SK-N-SH (cell line): ENCODE measurements around the gene PPP1R16B. TPM values are rescaled to one million over a fixed set of nuclear protein-coding genes. Genes with fewer than 3 reads are reported as not detected.

Source experiments
- CTCF ChIA-PET: fragments of 300-600, 350-600 bp; formaldehyde crosslinking; extraction: SDS; loops from one replicate; lab custom pipeline; 2021; lab: Yijun Ruan, JAX
- POLR2A ChIA-PET: fragments of 350-600 bp; sonication (Branson Sonifier 250); formaldehyde crosslinking; extraction: SDS; loops from one replicate; lab custom pipeline; 2020; ENCODE audit warnings: antibody characterized with exemption, inconsistent platforms; lab: Yijun Ruan, JAX
- DNase-seq: peaks from one replicate; pipeline ENCODE4 v3.0.0; 2012
- H2AFZ ChIP-seq: fragments of 200-600 bp; sonication (generic); 2 replicates; pipeline ENCODE4 v1.8.1; 2016; ENCODE audit warnings: antibody characterized with exemption, mild to moderate bottlenecking, low read depth
- H3F3A ChIP-seq: fragments of 200-600 bp; sonication (generic); replicated peaks from 2 replicates; pipeline ENCODE3; 2016; ENCODE audit warnings: antibody characterized with exemption, mild to moderate bottlenecking; ENCODE audit not compliant: insufficient read depth
- H3K27ac ChIP-seq, 2 experiments: fragments of 200-500 bp in 1 of 2; fragments of 200-600 bp in 1 of 2; sonication (Bioruptor generic) in 1 of 2; sonication (generic), shearing (Covaris generic) in 1 of 2; 2 replicates each; pipeline versions ENCODE4 v1.5.1 to v1.6.1; 2014 to 2016; ENCODE audit warnings: low read depth in 2 of 2, inconsistent platforms in 1 of 2, low read length in 1 of 2, mild to moderate bottlenecking in 1 of 2, mixed read lengths in 1 of 2
- H3K27me3 ChIP-seq: fragments of 200-600 bp; sonication (generic), shearing (Covaris generic); 2 replicates; pipeline ENCODE4 v1.6.1; 2016; ENCODE audit warnings: mixed run types; ENCODE audit not compliant: insufficient read depth
- H3K36me3 ChIP-seq, 2 experiments: fragments of 200-500 bp in 1 of 2; fragments of 200-600 bp in 1 of 2; sonication (Bioruptor generic) in 1 of 2; sonication (generic) in 1 of 2; replicated peaks in 1 of 2; 2 replicates each; pipeline versions ENCODE3 to v1.5.1; 2014 to 2016; ENCODE audit warnings: low read length in 1 of 2, mild to moderate bottlenecking in 1 of 2; ENCODE audit not compliant: insufficient read depth in 2 of 2, control insufficient read depth in 1 of 2
- H3K4me1 ChIP-seq, 2 experiments: fragments of 200-500 bp in 1 of 2; fragments of 200-600 bp in 1 of 2; sonication (Bioruptor generic) in 1 of 2; sonication (generic), shearing (Covaris generic) in 1 of 2; 2 replicates each; pipeline versions ENCODE4 v1.5.1 to v1.6.1; 2014 to 2016; ENCODE audit warnings: low read depth in 1 of 2, low read length in 1 of 2, mixed run types in 1 of 2; ENCODE audit not compliant: insufficient read depth in 2 of 2, control insufficient read depth in 1 of 2
- H3K4me2 ChIP-seq: fragments of 200-600 bp; sonication (generic), shearing (Covaris generic); 2 replicates; pipeline ENCODE4 v1.6.1; 2017; ENCODE audit warnings: mixed run types
- H3K4me3 ChIP-seq, 2 experiments: fragments of 200-500 bp in 1 of 2; fragments of 200-600 bp in 1 of 2; sonication (Bioruptor generic) in 1 of 2; sonication (generic), shearing (Covaris generic) in 1 of 2; 2 replicates each; pipeline versions ENCODE4 v1.5.1 to v1.8.1; 2014 to 2016; ENCODE audit warnings: low read depth in 2 of 2, inconsistent platforms in 1 of 2, low read length in 1 of 2, mild to moderate bottlenecking in 1 of 2, mixed read lengths in 1 of 2, moderate library complexity in 1 of 2
- H3K79me2 ChIP-seq: fragments of 200-600 bp; sonication (generic); 2 replicates; pipeline ENCODE4 v1.8.1; 2017; ENCODE audit warnings: mild to moderate bottlenecking; ENCODE audit not compliant: insufficient read depth
- H3K9ac ChIP-seq: fragments of 200-600 bp; sonication (generic); 2 replicates; pipeline ENCODE4 v1.6.1; 2017; ENCODE audit warnings: mixed run types
- H3K9me2 ChIP-seq: fragments of 200-600 bp; sonication (generic); 2 replicates; pipeline ENCODE4 v1.6.1; 2017; ENCODE audit warnings: mixed run types
- H3K9me3 ChIP-seq: fragments of 200-600 bp; sonication (generic); 2 replicates; pipeline ENCODE4 v1.6.1; 2017; ENCODE audit warnings: mixed run types, mild to moderate bottlenecking, moderate library complexity
- H4K20me1 ChIP-seq: fragments of 200-600 bp; sonication (generic); 2 replicates; pipeline ENCODE4 v1.6.1; 2017; ENCODE audit warnings: mild to moderate bottlenecking, mixed run types; ENCODE audit not compliant: insufficient read depth
- EP300 ChIP-seq, 2 experiments: IDR thresholded peaks; 2 replicates each; pipeline versions ENCODE4 v1.4.0 to v1.6.1; 2012; ENCODE audit warnings: borderline replicate concordance in 1 of 2, low read depth in 1 of 2, low read length in 1 of 2
- EZH2phosphoT487 ChIP-seq: fragments of 200-600 bp; sonication (generic); IDR thresholded peaks from 2 replicates; pipeline ENCODE4 v1.6.1; 2017; ENCODE audit warnings: low read depth, mixed run types, mild to moderate bottlenecking, antibody characterized with exemption, moderate library complexity, borderline replicate concordance
- FOSL2 ChIP-seq: IDR thresholded peaks from 2 replicates; pipeline ENCODE4 v1.4.0; 2012; ENCODE audit warnings: low read depth, mild to moderate bottlenecking, moderate library complexity, borderline replicate concordance
- GABPA ChIP-seq: IDR thresholded peaks from 2 replicates; pipeline ENCODE4 v1.4.0; 2012; ENCODE audit warnings: low read depth, mild to moderate bottlenecking
- GATA2 ChIP-seq: sonication (generic); formaldehyde crosslinking; IDR thresholded peaks from 2 replicates; pipeline ENCODE4 v1.5.0; 2020; ENCODE audit warnings: mild to moderate bottlenecking, missing genetic modification reagents
- JUND ChIP-seq: IDR thresholded peaks from 2 replicates; pipeline ENCODE4 v1.4.0; 2012
- MAX ChIP-seq: IDR thresholded peaks from 2 replicates; pipeline ENCODE4 v1.4.0; 2012; ENCODE audit warnings: low read depth
- NFIC ChIP-seq: IDR thresholded peaks from 2 replicates; pipeline ENCODE4 v1.4.0; 2012; ENCODE audit warnings: borderline replicate concordance
- PBX3 ChIP-seq: IDR thresholded peaks from 2 replicates; pipeline ENCODE4; 2012
- POLR2AphosphoS5 ChIP-seq: IDR thresholded peaks from 2 replicates; pipeline ENCODE4 v1.6.1; 2012; ENCODE audit warnings: low read depth, low read length
- RCOR1 ChIP-seq: fragments of 150-350 bp; IDR thresholded peaks from 2 replicates; pipeline ENCODE4 v1.6.1; 2017; ENCODE audit warnings: antibody characterized with exemption, low read length
- RXRA ChIP-seq: IDR thresholded peaks from 2 replicates; pipeline ENCODE4 v1.4.0; 2012; ENCODE audit warnings: low read depth, mild to moderate bottlenecking, borderline replicate concordance
- SIN3A ChIP-seq: IDR thresholded peaks from 2 replicates; pipeline ENCODE4 v1.6.1; 2012; ENCODE audit warnings: low read depth, mild to moderate bottlenecking, low read length, moderate library complexity, borderline replicate concordance
- TCF12 ChIP-seq: IDR thresholded peaks from 2 replicates; pipeline ENCODE4 v1.4.0; 2012
- TEAD4 ChIP-seq: IDR thresholded peaks from 2 replicates; pipeline ENCODE4 v1.4.0; 2012; ENCODE audit warnings: mild to moderate bottlenecking, borderline replicate concordance; ENCODE audit not compliant: insufficient read depth
- USF2 ChIP-seq: fragments of 150-350 bp; IDR thresholded peaks from 2 replicates; pipeline ENCODE4 v1.6.1; 2017; ENCODE audit warnings: antibody characterized with exemption, low read length, low read depth, borderline replicate concordance
- WGBS: methylation state at CpG from one replicate; pipeline ENCODE4 v1.1.6; 2017; ENCODE audit warnings: low lambda C conversion rate; 5-methylcytosine and 5-hydroxymethylcytosine counted together
- polyA plus RNA-seq, 3 experiments: library from polyadenylated mRNA; depleted of rRNA; stranded (reverse); fragments of >200 nt; gene quantifications; 2 replicates each; pipeline ENCODE4 v1.2.3, GENCODE V29; 2012
- small RNA-seq, 7 experiments: library from RNA; depleted of rRNA; stranded (forward); fragments of <200 nt; gene quantifications; one replicate each; pipeline ENCODE3, GENCODE V24; 2012
- TF ChIP-seq, protein P1 (sequence below): IDR thresholded peaks from 2 replicates; pipeline ENCODE4 v1.6.1; 2012; ENCODE audit warnings: mild to moderate bottlenecking, low read depth, low read length, moderate library complexity

PPP1R16B gene
- polyA plus RNA-seq, 1 of the 3 experiments (the other 2 are of a cell fraction) = 0.28 TPM

GRCh38 chr20:38970302-38970701 is 164.8 kb downstream of the PPP1R16B start:
- H3K27me3 ChIP-seq = no peaks in the 10 kb centered on the region
- H3K4me2 ChIP-seq = peak overlapping the region; percentile 59
- DNase-seq = no peak
- ChIA-PET CTCF (interaction anchor here (1.0 kb wide), 1 partner anchor 139 kb away, joined by 3 read pairs; no protein-coding TSS in a partner anchor), POLR2A (no interaction called here)
- H3K9me3 ChIP-seq = no peaks in the 10 kb centered on the region
- H3K4me3 ChIP-seq = no peak overlapping the region
- peaks cover 53% of the 10 kb centered on the region for H3K79me2 ChIP-seq
- H3K36me3 ChIP-seq = peaks cover 19 to 33% of the 10 kb centered on the region in 2 experiments
- H2AFZ ChIP-seq = no peak overlapping the region
- TF ChIP-seq GABPA (no peak), TEAD4 (peak; percentile 36; the same call in 1 of the 2 replicates), JUND (peak; percentile 72), RXRA (no peak), RCOR1 (no peak), NFIC (peak; percentile 13; the same call in 1 of the 2 replicates), EZH2phosphoT487 (no peak), EP300 (IDR thresholded peaks at IDR 0.05; ENCODE audit: borderline replicate concordance in 1 of 2, low read depth in 1 of 2, low read length in 1 of 2) (peak in 1 of 2 experiments; percentile 37; a peak in 1 of 4 replicates), FOSL2 (peak; percentile 69), USF2 (no peak), PBX3 (peak; percentile 84), GATA2 (CRISPR knock-in tag) (no peak), TCF12 (peak; percentile 80), SIN3A (no peak), POLR2AphosphoS5 (peak; percentile 54; the same call in 1 of the 2 replicates), MAX (no peak)
- TF ChIP-seq, protein P1, sequence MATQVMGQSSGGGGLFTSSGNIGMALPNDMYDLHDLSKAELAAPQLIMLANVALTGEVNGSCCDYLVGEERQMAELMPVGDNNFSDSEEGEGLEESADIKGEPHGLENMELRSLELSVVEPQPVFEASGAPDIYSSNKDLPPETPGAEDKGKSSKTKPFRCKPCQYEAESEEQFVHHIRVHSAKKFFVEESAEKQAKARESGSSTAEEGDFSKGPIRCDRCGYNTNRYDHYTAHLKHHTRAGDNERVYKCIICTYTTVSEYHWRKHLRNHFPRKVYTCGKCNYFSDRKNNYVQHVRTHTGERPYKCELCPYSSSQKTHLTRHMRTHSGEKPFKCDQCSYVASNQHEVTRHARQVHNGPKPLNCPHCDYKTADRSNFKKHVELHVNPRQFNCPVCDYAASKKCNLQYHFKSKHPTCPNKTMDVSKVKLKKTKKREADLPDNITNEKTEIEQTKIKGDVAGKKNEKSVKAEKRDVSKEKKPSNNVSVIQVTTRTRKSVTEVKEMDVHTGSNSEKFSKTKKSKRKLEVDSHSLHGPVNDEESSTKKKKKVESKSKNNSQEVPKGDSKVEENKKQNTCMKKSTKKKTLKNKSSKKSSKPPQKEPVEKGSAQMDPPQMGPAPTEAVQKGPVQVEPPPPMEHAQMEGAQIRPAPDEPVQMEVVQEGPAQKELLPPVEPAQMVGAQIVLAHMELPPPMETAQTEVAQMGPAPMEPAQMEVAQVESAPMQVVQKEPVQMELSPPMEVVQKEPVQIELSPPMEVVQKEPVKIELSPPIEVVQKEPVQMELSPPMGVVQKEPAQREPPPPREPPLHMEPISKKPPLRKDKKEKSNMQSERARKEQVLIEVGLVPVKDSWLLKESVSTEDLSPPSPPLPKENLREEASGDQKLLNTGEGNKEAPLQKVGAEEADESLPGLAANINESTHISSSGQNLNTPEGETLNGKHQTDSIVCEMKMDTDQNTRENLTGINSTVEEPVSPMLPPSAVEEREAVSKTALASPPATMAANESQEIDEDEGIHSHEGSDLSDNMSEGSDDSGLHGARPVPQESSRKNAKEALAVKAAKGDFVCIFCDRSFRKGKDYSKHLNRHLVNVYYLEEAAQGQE = no peak
- H3K4me1 ChIP-seq = peaks cover 0 to 24% of the 10 kb centered on the region in 2 experiments; a peak in 1 of 4 replicates
- H3K9ac ChIP-seq = peak overlapping the region; percentile 47; the same call in 1 of the 2 replicates
- peak overlapping the region in 1 of 2 experiments; percentile 90; a peak in 2 of 4 replicates for H3K27ac ChIP-seq
- no peaks in the 10 kb centered on the region for H3K9me2 ChIP-seq
- peaks cover 11% of the 10 kb centered on the region for H3F3A ChIP-seq
- H4K20me1 ChIP-seq = no peaks in the 10 kb centered on the region
- 46% methylated on average over 1 of the region's 1 CpG for WGBS

Small RNA genes within 50 kb of the gene (small RNA-seq; reads per million reads assigned to genes)
- gene AL023803.1 = 0 to 0.11 (median 0) reads per million in 7 experiments

Other genes starting within 250 kb of the PPP1R16B start
- gene ADIG, start 224.5 kb upstream of the PPP1R16B start, polyA plus RNA-seq (2012; rRNA removed) = not detected in 2 replicates
- 0.02 TPM in 1 of 2 replicates, not detected in the other for gene ARHGAP40, start 203.9 kb upstream of the PPP1R16B start, polyA plus RNA-seq (2012; rRNA removed)
- gene SLC32A1, start 81.2 kb upstream of the PPP1R16B start, polyA plus RNA-seq (2012; rRNA removed) = not detected in 2 replicates
- gene ACTR5, start 57.2 kb upstream of the PPP1R16B start, polyA plus RNA-seq (2012; rRNA removed) = 9.7 and 10.9 TPM in 2 replicates
- 18.9 and 21.5 TPM in 2 replicates for gene FAM83D, start 120.7 kb downstream of the PPP1R16B start, polyA plus RNA-seq (2012; rRNA removed)
- 17.1 and 28.5 TPM in 2 replicates for gene DHX35, start 156.6 kb downstream of the PPP1R16B start, polyA plus RNA-seq (2012; rRNA removed)